GM12878 (cell line): ENCODE results near the gene RPS28. TPM values are rescaled to one million over a fixed set of nuclear protein-coding genes. Genes with fewer than 3 reads are reported as not detected.
A peak's percentile ranks its signal among the peaks of the same experiment; 100 is the strongest.

Source experiments
- ATAC-seq: fragments of 200-7000 bp; cut with Tn5 transposase; 3 replicates; pipeline ENCODE4 v1.9.1; 2020; ENCODE audit warnings: mild to moderate bottlenecking, moderate library complexity
- BruUV-seq: library from RNA; stranded (reverse); fragments of 400-500 nt; replicated peaks from 2 replicates; lab custom pipeline; 2021; lab: Mats Ljungman, UMichigan
- CTCF ChIA-PET: fragments of 300-600 bp; sonication (Branson Sonifier 250); formaldehyde crosslinking; extraction: SDS; loops from one replicate; lab custom pipeline; 2021; ENCODE audit warnings: inconsistent platforms; lab: Yijun Ruan, JAX
- POLR2A ChIA-PET: fragments of 350-600 bp; formaldehyde crosslinking; extraction: SDS; loops from one replicate; lab custom pipeline; 2021; ENCODE audit warnings: inconsistent platforms; lab: Charles Lee
- RAD21 ChIA-PET: fragments of 300-600 bp; sonication (Branson Sonifier 250); formaldehyde crosslinking; loops from one replicate; lab custom pipeline; 2023; ENCODE audit warnings: antibody characterized with exemption; ENCODE audit not compliant: unreplicated experiment; lab: Charles Lee
- SMC1A ChIA-PET: fragments of 300-600 bp; sonication (Branson Sonifier 250); formaldehyde crosslinking; loops from one replicate; lab custom pipeline; 2023; ENCODE audit not compliant: unreplicated experiment, uncharacterized antibody; lab: Charles Lee
- DNase-seq: peaks from one replicate; pipeline ENCODE4 v3.0.0-alpha.2; 2011; ENCODE audit warnings: low read depth, low spot score
- FAIRE-seq: peaks from 3 replicates; lab custom pipeline; 2011; peaks lifted over from hg19 to GRCh38; lab: Jason Lieb, UNC
- H2AFZ ChIP-seq: 2 replicates; pipeline ENCODE4 v1.6.0; 2011; ENCODE audit warnings: low read depth, low read length, control low read depth; ENCODE audit not compliant: control insufficient read depth
- H3K27ac ChIP-seq: 2 replicates; pipeline ENCODE4 v1.5.1; 2011; ENCODE audit warnings: control low read depth; ENCODE audit not compliant: control insufficient read depth, insufficient read depth
- H3K27me3 ChIP-seq, 2 experiments: replicated peaks in 1 of 2; 2 replicates each; pipeline versions ENCODE4 v1.6.0 to v1.6.1; 2011; ENCODE audit warnings: low read length in 1 of 2; ENCODE audit not compliant: control insufficient read depth in 2 of 2, insufficient read depth in 2 of 2
- H3K36me3 ChIP-seq, 2 experiments: 2 replicates each; pipeline ENCODE4 v1.5.1; 2011; ENCODE audit warnings: low read length in 1 of 2; ENCODE audit not compliant: control insufficient read depth in 2 of 2, insufficient read depth in 2 of 2
- H3K4me1 ChIP-seq: 2 replicates; pipeline ENCODE4 v1.6.1; 2011; ENCODE audit warnings: mild to moderate bottlenecking, low read length, moderate library complexity, mixed read lengths; ENCODE audit not compliant: control insufficient read depth, insufficient read depth
- H3K4me2 ChIP-seq: 2 replicates; pipeline ENCODE4 v1.6.0; 2011; ENCODE audit warnings: control low read depth; ENCODE audit not compliant: control insufficient read depth, insufficient read depth
- H3K4me3 ChIP-seq: fragments of 200-600 bp; sonication (generic); 2 replicates; pipeline ENCODE4 v1.5.1; 2016
- H3K79me2 ChIP-seq: 2 replicates; pipeline ENCODE4 v1.6.0; 2011; ENCODE audit warnings: low read length; ENCODE audit not compliant: control insufficient read depth, insufficient read depth
- H3K9ac ChIP-seq: 2 replicates; pipeline ENCODE4 v1.8.0; 2011; ENCODE audit warnings: low read length, control low read depth, mixed read lengths; ENCODE audit not compliant: control insufficient read depth, insufficient read depth
- H3K9me3 ChIP-seq: replicated peaks from 3 replicates; pipeline ENCODE4 v1.5.1; 2011; ENCODE audit warnings: mild to moderate bottlenecking, low read length; ENCODE audit not compliant: control insufficient read depth, insufficient read depth
- H4K20me1 ChIP-seq: 2 replicates; pipeline ENCODE4 v1.6.0; 2011; ENCODE audit not compliant: control insufficient read depth, insufficient read depth
- CHD4 ChIP-seq: fragments of 200-600 bp; sonication (generic); IDR thresholded peaks from 2 replicates; pipeline ENCODE4 v1.6.1; 2016; ENCODE audit warnings: mild to moderate bottlenecking
- DPF2 ChIP-seq: fragments of 450-650 bp; IDR thresholded peaks from 2 replicates; pipeline ENCODE4 v1.6.1; 2017; ENCODE audit warnings: mild to moderate bottlenecking
- E4F1 ChIP-seq: fragments of 450-650 bp; IDR thresholded peaks from 2 replicates; pipeline ENCODE4 v1.6.1; 2018; ENCODE audit warnings: borderline replicate concordance, mild to moderate bottlenecking; ENCODE audit not compliant: partially characterized antibody
- ETV6 ChIP-seq, 2 experiments: fragments of 450-650 bp in 1 of 2; IDR thresholded peaks in 1 of 2; conservative IDR thresholded peaks in 1 of 2; 2 replicates each; pipeline ENCODE4 v1.6.1; 2014; ENCODE audit warnings: antibody characterized with exemption in 1 of 2, borderline replicate concordance in 1 of 2, low read depth in 1 of 2, mild to moderate bottlenecking in 1 of 2, moderate library complexity in 1 of 2
- FOS ChIP-seq: IDR thresholded peaks from 3 replicates; pipeline ENCODE4 v1.6.1; 2011; ENCODE audit warnings: borderline replicate concordance; ENCODE audit not compliant: insufficient read length; ENCODE audit errors: extremely low read depth
- IKZF1 ChIP-seq: fragments of 450-650 bp; conservative IDR thresholded peaks from 2 replicates; pipeline ENCODE4 v1.6.1; 2017; ENCODE audit warnings: antibody characterized with exemption, mild to moderate bottlenecking
- MEF2B ChIP-seq: fragments of 450-650 bp; IDR thresholded peaks from 2 replicates; pipeline ENCODE4 v1.6.1; 2018; ENCODE audit warnings: mild to moderate bottlenecking, moderate library complexity; ENCODE audit not compliant: partially characterized antibody, poor library complexity, severe bottlenecking
- PKNOX1 ChIP-seq: fragments of 450-650 bp; IDR thresholded peaks from 2 replicates; pipeline ENCODE4 v1.6.1; 2016; ENCODE audit warnings: mild to moderate bottlenecking
- REST ChIP-seq: IDR thresholded peaks from 2 replicates; pipeline ENCODE4 v1.6.1; 2012; ENCODE audit warnings: mild to moderate bottlenecking, low read depth, low read length
- SP1 ChIP-seq: IDR thresholded peaks from one replicate; pipeline ENCODE4 v1.6.1; 2011; ENCODE audit warnings: low read depth, low read length
- SPI1 ChIP-seq: IDR thresholded peaks from 2 replicates; pipeline ENCODE4 v1.6.1; 2011; ENCODE audit warnings: low read depth, mild to moderate bottlenecking, low read length, moderate library complexity, borderline replicate concordance; ENCODE audit not compliant: insufficient read depth
- USF1 ChIP-seq: IDR thresholded peaks from 2 replicates; pipeline ENCODE4 v1.6.1; 2011; ENCODE audit warnings: borderline replicate concordance, low read depth, mild to moderate bottlenecking, moderate library complexity, mixed read lengths, low read length; ENCODE audit not compliant: insufficient read depth; ENCODE audit errors: extremely low read length
- ZNF384 ChIP-seq: IDR thresholded peaks from 2 replicates; pipeline ENCODE4 v1.6.1; 2012; ENCODE audit warnings: low read depth, mild to moderate bottlenecking, low read length, improper control_type of control experiment, borderline replicate concordance
- ZZZ3 ChIP-seq: IDR thresholded peaks from 2 replicates; pipeline ENCODE4 v1.6.1; 2011; ENCODE audit warnings: low read depth; ENCODE audit not compliant: control insufficient read depth, insufficient read length
- WGBS: methylation state at CpG from one replicate; pipeline ENCODE4 v1.1.6; 2016; ENCODE audit warnings: low lambda C conversion rate; ENCODE audit not compliant: insufficient replicate concordance, insufficient coverage; ENCODE audit errors: missing lambda C conversion rate; 5-methylcytosine and 5-hydroxymethylcytosine counted together
- in situ Hi-C: fragments of 300-500 bp; cut with MboI; formaldehyde crosslinking; loops from 9 replicates; pipeline ENCODE4 v1.14.3; 2018; ENCODE audit warnings: mixed read lengths
- intact Hi-C: fragments of 100-400 bp; cut with micrococcal nuclease; formaldehyde crosslinking; loops from one replicate; pipeline ENCODE4 v1.14.2; 2022; ENCODE audit not compliant: unreplicated experiment
- polyA plus RNA-seq, 11 experiments: library from polyadenylated mRNA; depleted of rRNA in 4 of 11; unstranded in 6 of 11; stranded (reverse) in 5 of 11; fragments of >200 nt; fragmentation: Nextera tagmentation in 4 of 11; fragmentation: Illumina TruSeq in 1 of 11; extraction: Ambion mirVana in 4 of 11; extraction: Trizol in 1 of 11; gene quantifications; 1 replicate in 1 of 11; 2 replicates in 10 of 11; pipeline versions ENCODE4 v1.2.1 to v1.2.3, GENCODE V29; 2011 to 2016; ENCODE audit warnings: inconsistent platforms in 2 of 11, missing spikeins in 2 of 11, low read depth in 1 of 11
- total RNA-seq, 4 experiments: library from RNA; depleted of rRNA in 3 of 4; stranded (reverse); fragments of >200 nt in 3 of 4; fragmentation: Illumina TruSeq in 1 of 4; extraction: Trizol in 1 of 4; gene quantifications; 2 replicates each; pipeline versions ENCODE4 v1.2.1 to v1.2.3, GENCODE V29; 2013 to 2021

The RPS28 gene
- total and polyA plus RNA-seq, 10 of the 15 experiments (the other 5 are each of a cell fraction or from before 2014, with no cell fraction given): 422 to 3,905 (median 1,580) TPM

- Histone ChIP-seq H3K9ac (no peak within 1 kb of the TSS), H3K27ac (no peak within 1 kb of the TSS), H2AFZ (peak within 1 kb of the TSS; percentile 66), H3K79me2 (no peaks in the 10 kb centered on the region), H3K36me3 (no peaks in the 10 kb centered on the region), H4K20me1 (no peaks in the 10 kb centered on the region), H3K4me1 (peaks cover 3% of the 10 kb centered on the region), H3K9me3 (no peaks in the 10 kb centered on the region), H3K4me2 (peak within 1 kb of the TSS; percentile 92), H3K27me3 (no peaks in the 10 kb centered on the region; a peak in 2 of 4 replicates), H3K4me3 (peak within 1 kb of the TSS; percentile 60)
- peak; percentile 100 for ATAC-seq
- CTCF ChIA-PET: no interaction called here
- RAD21 ChIA-PET: no interaction called here
- intact Hi-C loops (no loop called here), in situ Hi-C loops (no loop called here)
- no peak for FAIRE-seq
- DNase-seq: peak; percentile 55
- 6% methylated on average over 57 of the region's 65 CpGs for WGBS
- SMC1A ChIA-PET: no interaction called here
- POLR2A ChIA-PET: interaction anchor here (1.0 kb wide), 1 partner anchor 103 kb away, joined by 3 read pairs; no protein-coding TSS in a partner anchor
- no TSS peak for BruUV-seq
- TF ChIP-seq PKNOX1: peak; percentile 99
- TF ChIP-seq SPI1: no peak
- no peak for TF ChIP-seq E4F1
- TF ChIP-seq DPF2: peak; percentile 93; the same call in 1 of the 2 replicates
- no peak for TF ChIP-seq ZZZ3
- no peak for TF ChIP-seq CHD4
- TF ChIP-seq SP1: peak; percentile 95
- TF ChIP-seq ETV6 (conservative IDR thresholded peaks at IDR 0.05 in 1 of 2, IDR thresholded peaks at IDR 0.05 in 1 of 2; ENCODE audit: borderline replicate concordance in 1 of 2, low read depth in 1 of 2): no peak
- TF ChIP-seq FOS: peak; percentile 68
- no peak for TF ChIP-seq ZNF384
- no peak for TF ChIP-seq REST
- TF ChIP-seq USF1: no peak
- TF ChIP-seq MEF2B: no peak
- TF ChIP-seq IKZF1: peak; percentile 81
These were observed 21.6 kb downstream of the RPS28 start, which contains the start of gene KANK3 for GRCh38 chr19:8342684-8343482. Gene KANK3, minus strand, starts transcription at chr19:8343262. Its CDS starts 5,434 bp downstream, at chr19:8337828.
